Trophoblast cell (in vitro differentiated cells and primary cell): Measurements from ENCODE around the gene C11orf68.
"Not testable (repeated sequence)": the region's sequence is repeated elsewhere in the genome, so short reads cannot be mapped to it uniquely, and the experiment has no call there.

Experiments
- DNase-seq, 2 donors: peaks; one replicate each; pipeline ENCODE4 v3.0.0-alpha.2; 2016
- H2AFZ ChIP-seq: 2 replicates; pipeline ENCODE4 v1.6.1; 2013; ENCODE audit warnings: low read length, moderate library complexity, mild to moderate bottlenecking; ENCODE audit not compliant: insufficient read depth, poor library complexity
- H2AK5ac ChIP-seq: 2 replicates; pipeline ENCODE4 v1.6.1; 2013; ENCODE audit warnings: mild to moderate bottlenecking, low read length
- H2BK120ac ChIP-seq: 2 replicates; pipeline ENCODE4 v1.6.1; 2013; ENCODE audit warnings: low read length, mild to moderate bottlenecking, moderate library complexity; ENCODE audit not compliant: insufficient read depth, poor library complexity
- H2BK12ac ChIP-seq: 2 replicates; pipeline ENCODE4 v1.6.1; 2013; ENCODE audit warnings: mild to moderate bottlenecking, low read length, moderate library complexity
- H2BK5ac ChIP-seq: 2 replicates; pipeline ENCODE4 v1.6.1; 2013; ENCODE audit warnings: low read length, low read depth, moderate library complexity, mild to moderate bottlenecking; ENCODE audit not compliant: poor library complexity
- H3K14ac ChIP-seq: 2 replicates; pipeline ENCODE4 v1.6.1; 2013; ENCODE audit warnings: mild to moderate bottlenecking, low read length
- H3K18ac ChIP-seq: 2 replicates; pipeline ENCODE4 v1.6.1; 2013; ENCODE audit warnings: mild to moderate bottlenecking, low read length
- H3K23ac ChIP-seq: 2 replicates; pipeline ENCODE4 v1.6.1; 2013; ENCODE audit warnings: low read length
- H3K27ac ChIP-seq: 2 replicates; pipeline ENCODE4 v1.5.1; 2013; ENCODE audit warnings: low read depth, mild to moderate bottlenecking, inconsistent platforms, low read length, moderate library complexity
- H3K27me3 ChIP-seq: 2 replicates; pipeline ENCODE4 v1.6.1; 2013; ENCODE audit warnings: inconsistent platforms, mild to moderate bottlenecking, low read length, moderate library complexity; ENCODE audit not compliant: insufficient read depth
- H3K36me3 ChIP-seq, 2 experiments: 1 replicate in 1 of 2; 2 replicates in 1 of 2; pipeline ENCODE4 v1.6.1; 2013; ENCODE audit warnings: low read length in 2 of 2, mild to moderate bottlenecking in 2 of 2, moderate library complexity in 1 of 2; ENCODE audit not compliant: insufficient read depth in 2 of 2, control insufficient read depth in 1 of 2
- H3K4ac ChIP-seq: 2 replicates; pipeline ENCODE4 v1.6.1; 2013; ENCODE audit warnings: low read depth, mild to moderate bottlenecking, low read length, moderate library complexity
- H3K4me1 ChIP-seq, 2 experiments: 1 replicate in 1 of 2; 2 replicates in 1 of 2; pipeline ENCODE4 v1.6.1; 2013; ENCODE audit warnings: low read length in 2 of 2, mild to moderate bottlenecking in 2 of 2, moderate library complexity in 1 of 2; ENCODE audit not compliant: insufficient read depth in 2 of 2, control insufficient read depth in 1 of 2
- H3K4me2 ChIP-seq: 2 replicates; pipeline ENCODE4 v1.6.1; 2013; ENCODE audit warnings: inconsistent platforms, mild to moderate bottlenecking, low read length, moderate library complexity
- H3K4me3 ChIP-seq: 2 replicates; pipeline ENCODE4 v1.5.1; 2013; ENCODE audit warnings: mild to moderate bottlenecking, low read depth, low read length, inconsistent platforms
- H3K79me1 ChIP-seq: one replicate; pipeline ENCODE4 v1.6.1; 2013; ENCODE audit warnings: low read length
- H3K79me2 ChIP-seq: 2 replicates; pipeline ENCODE4 v1.6.1; 2013; ENCODE audit warnings: low read length, mild to moderate bottlenecking; ENCODE audit not compliant: control insufficient read depth, insufficient read depth, poor library complexity
- H3K9ac ChIP-seq: 2 replicates; pipeline ENCODE4 v1.6.1; 2013; ENCODE audit warnings: mild to moderate bottlenecking, low read length
- H3K9me3 ChIP-seq: 2 replicates; pipeline ENCODE4 v1.6.1; 2013; ENCODE audit warnings: low read depth, mild to moderate bottlenecking, control low read depth, inconsistent platforms, low read length; ENCODE audit not compliant: insufficient read depth
- H4K12ac ChIP-seq: 2 replicates; pipeline ENCODE4 v1.6.1; 2013; ENCODE audit warnings: low read depth, mild to moderate bottlenecking, low read length, moderate library complexity
- H4K8ac ChIP-seq: 2 replicates; pipeline ENCODE4 v1.6.1; 2013; ENCODE audit warnings: low read depth, mild to moderate bottlenecking, low read length, moderate library complexity
- H4K91ac ChIP-seq: one replicate; pipeline ENCODE4 v1.6.1; 2013; ENCODE audit warnings: low read depth, mild to moderate bottlenecking, low read length, moderate library complexity
- WGBS: extraction: QIAGEN DNeasy Blood & Tissue Kit; methylation state at CpG from one replicate; pipeline ENCODE4 v1.1.7; 2013; ENCODE audit warnings: missing lambda C conversion rate; ENCODE audit not compliant: insufficient read length, insufficient coverage; ENCODE audit errors: extremely low coverage; 5-methylcytosine and 5-hydroxymethylcytosine counted together

C11orf68 gene

GRCh38 chr11:65951641-65952040 is 32.8 kb upstream of the C11orf68 start:
- not testable (repeated sequence) for H4K12ac ChIP-seq, H3K23ac ChIP-seq, H2AK5ac ChIP-seq, H3K14ac ChIP-seq, H3K27ac ChIP-seq, H3K79me2 ChIP-seq, H3K4me2 ChIP-seq, H3K9me3 ChIP-seq, H2BK120ac ChIP-seq, H3K36me3 ChIP-seq, H2BK12ac ChIP-seq, H4K91ac ChIP-seq, H3K4me3 ChIP-seq, DNase-seq, H3K9ac ChIP-seq, H3K79me1 ChIP-seq, H3K4ac ChIP-seq, H2BK5ac ChIP-seq, H3K27me3 ChIP-seq, H4K8ac ChIP-seq, H2AFZ ChIP-seq, H3K18ac ChIP-seq, H3K4me1 ChIP-seq
- no CpG with 5 or more reads among the region's 3 CpGs for WGBS

GRCh38 chr11:65950711-65951110 is 31.8 kb upstream of the C11orf68 start:
- H3K4ac ChIP-seq, H3K79me2 ChIP-seq, H3K4me2 ChIP-seq, H3K14ac ChIP-seq, H2BK5ac ChIP-seq, H3K27me3 ChIP-seq, H3K36me3 ChIP-seq, H3K27ac ChIP-seq, H3K4me3 ChIP-seq, H3K4me1 ChIP-seq, H3K23ac ChIP-seq, H3K9me3 ChIP-seq, H3K9ac ChIP-seq, H4K8ac ChIP-seq, H3K79me1 ChIP-seq, H2AK5ac ChIP-seq, H4K91ac ChIP-seq, H2AFZ ChIP-seq, H3K18ac ChIP-seq, H2BK12ac ChIP-seq, DNase-seq, H2BK120ac ChIP-seq, H4K12ac ChIP-seq: not testable (repeated sequence)
- WGBS, result no CpG with 5 or more reads among the region's 5 CpGs

GRCh38 chr11:65947603-65948125 is 28.8 kb upstream of the C11orf68 start:
- H2AK5ac ChIP-seq, result no peak overlapping the region
- H3K79me1 ChIP-seq, result no peaks in the 10 kb centered on the region
- no peaks in the 10 kb centered on the region for H3K4me1 ChIP-seq
- no peak overlapping the region for H3K27ac ChIP-seq
- no peaks in the 10 kb centered on the region for H3K9me3 ChIP-seq
- no peak overlapping the region for H3K4me3 ChIP-seq
- H3K14ac ChIP-seq, result no peak overlapping the region
- H2BK12ac ChIP-seq, result no peak overlapping the region
- no peak overlapping the region for H2BK5ac ChIP-seq
- no peak overlapping the region for H2AFZ ChIP-seq
- H3K9ac ChIP-seq, result no peak overlapping the region
- WGBS, result no CpG with 5 or more reads among the region's 12 CpGs
- no peak overlapping the region for H3K18ac ChIP-seq
- H3K23ac ChIP-seq, result no peak overlapping the region
- H3K4ac ChIP-seq, result no peak overlapping the region
- no peak overlapping the region for H2BK120ac ChIP-seq
- H4K12ac ChIP-seq, result no peak overlapping the region
- H3K4me2 ChIP-seq, result no peak overlapping the region
- H4K8ac ChIP-seq, result no peak overlapping the region
- no peaks in the 10 kb centered on the region for H3K36me3 ChIP-seq
- no peaks in the 10 kb centered on the region for H3K27me3 ChIP-seq
- H3K79me2 ChIP-seq, result no peaks in the 10 kb centered on the region
- no peak for DNase-seq
- no peak overlapping the region for H4K91ac ChIP-seq

GRCh38 chr11:65947133-65947532 is 28.3 kb upstream of the C11orf68 start:
- H4K91ac ChIP-seq, result no peak overlapping the region
- H3K9me3 ChIP-seq, result no peaks in the 10 kb centered on the region
- no peak overlapping the region for H4K12ac ChIP-seq
- H3K79me1 ChIP-seq, result no peaks in the 10 kb centered on the region
- H2BK12ac ChIP-seq, result no peak overlapping the region
- H3K9ac ChIP-seq, result no peak overlapping the region
- H3K4me2 ChIP-seq, result no peak overlapping the region
- no peaks in the 10 kb centered on the region for H3K27me3 ChIP-seq
- no peak overlapping the region for H2AFZ ChIP-seq
- H3K4ac ChIP-seq, result no peak overlapping the region
- H3K14ac ChIP-seq, result no peak overlapping the region
- H3K4me1 ChIP-seq, result no peaks in the 10 kb centered on the region
- H2AK5ac ChIP-seq, result no peak overlapping the region
- H2BK120ac ChIP-seq, result no peak overlapping the region
- no peak overlapping the region for H3K23ac ChIP-seq
- no peak for DNase-seq
- no peak overlapping the region for H2BK5ac ChIP-seq
- H3K27ac ChIP-seq, result no peak overlapping the region
- no peaks in the 10 kb centered on the region for H3K36me3 ChIP-seq
- no peak overlapping the region for H3K4me3 ChIP-seq
- no CpG with 5 or more reads among the region's 13 CpGs for WGBS
- no peak overlapping the region for H4K8ac ChIP-seq
- no peaks in the 10 kb centered on the region for H3K79me2 ChIP-seq
- H3K18ac ChIP-seq, result no peak overlapping the region
